NCI-H226 (cell line): ENCODE results near the gene FBN1.
A peak's percentile ranks its signal among the peaks of the same experiment; 100 is the strongest.

Source experiments
- DNase-seq: peaks from one replicate; pipeline ENCODE4 v3.0.0-alpha.2; 2015

Gene FBN1

GRCh38 chr15:48650931-48651330 is 5.4 kb upstream of the FBN1 start:
- no peak for DNase-seq

DNA sequence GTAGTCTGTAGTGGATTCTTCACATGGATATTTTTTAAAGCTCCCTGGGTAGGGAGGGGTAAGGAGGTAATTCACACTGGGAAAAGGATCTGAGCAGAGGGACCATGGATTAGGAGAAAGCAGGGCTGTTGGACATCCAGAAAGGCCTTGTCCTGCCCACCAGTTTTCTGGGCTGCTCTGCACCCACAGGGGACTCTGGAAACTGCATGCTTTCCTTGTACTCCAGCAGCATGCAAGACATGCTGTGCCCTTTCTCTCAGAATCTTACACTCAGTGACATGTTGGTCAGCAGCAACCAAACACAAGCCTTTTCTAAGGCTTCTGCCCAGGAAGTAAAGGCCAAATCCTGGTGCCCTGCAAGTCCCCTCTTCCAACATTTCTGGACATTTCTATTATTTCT is 2.5 kb upstream of the FBN1 start:
- no peak for DNase-seq

DNA sequence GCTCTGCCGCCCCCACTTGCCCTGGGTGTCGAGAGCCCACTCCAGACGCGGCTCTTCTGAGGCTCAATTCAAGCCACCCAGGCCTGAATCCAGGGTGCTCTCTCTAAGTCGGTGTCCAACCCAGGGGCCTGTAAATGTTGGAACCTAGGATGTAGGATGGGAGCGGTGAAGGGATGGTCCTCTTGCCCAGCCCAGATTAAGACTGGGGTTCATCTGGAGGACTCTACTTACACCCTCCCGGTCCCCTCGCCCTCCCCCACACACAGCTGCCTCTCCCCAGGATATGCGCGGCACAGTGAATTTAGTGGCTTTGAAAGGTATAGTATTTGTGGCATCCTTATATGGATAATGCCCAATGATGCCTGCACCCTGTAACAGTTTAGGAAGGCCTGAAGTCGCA is 822 bp upstream of the FBN1 start:
- DNase-seq: no peak

GRCh38 chr15:48644827-48645557 is 517 bp downstream of the FBN1 start:
- peak; percentile 60 for DNase-seq

GRCh38 chr15:48644467-48644826 is 1.1 kb downstream of the FBN1 start:
- no peak for DNase-seq

- DNase-seq: no peak
These were observed 1.6 kb downstream of the FBN1 start for GRCh38 chr15:48643776-48644466.

DNA sequence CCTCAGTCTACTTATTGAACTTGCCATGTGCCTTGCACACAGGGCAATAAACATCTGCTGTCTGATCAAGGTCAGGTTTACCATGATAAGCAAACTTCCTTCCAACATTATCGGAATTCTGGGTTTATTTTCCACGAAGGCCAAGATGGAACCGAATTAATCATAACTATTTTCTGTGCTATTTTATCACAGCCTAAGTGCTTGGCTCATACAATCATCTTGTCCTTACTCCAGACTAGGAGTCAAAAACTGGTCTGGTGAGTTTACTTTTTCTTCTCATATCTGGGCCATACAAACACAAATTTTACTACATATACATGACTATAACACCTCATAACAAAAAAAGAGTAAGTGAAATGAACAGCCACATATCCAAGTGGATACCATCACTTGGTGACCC is 2.3 kb downstream of the FBN1 start:
- no peak for DNase-seq

GRCh38 chr15:48642795-48643194 is 2.7 kb downstream of the FBN1 start:
- DNase-seq: no peak

GRCh38 chr15:48641416-48641815 is 4.1 kb downstream of the FBN1 start:
- peak; percentile 49 for DNase-seq

- DNase-seq: no peak
These were observed 6.5 kb downstream of the FBN1 start for GRCh38 chr15:48638963-48639362.

- no peak for DNase-seq
These were observed 7.9 kb downstream of the FBN1 start for GRCh38 chr15:48637639-48638038.

- no peak for DNase-seq
These were observed 9.0 kb downstream of the FBN1 start for GRCh38 chr15:48636511-48636910.

GRCh38 chr15:48634893-48635292 is 10.6 kb downstream of the FBN1 start:
- peak; percentile 42 for DNase-seq

- DNase-seq: no peak
These were observed 11.4 kb downstream of the FBN1 start for GRCh38 chr15:48634096-48634495.

GRCh38 chr15:48632651-48633050 is 12.9 kb downstream of the FBN1 start:
- DNase-seq: peak; percentile 17

GRCh38 chr15:48631176-48631770 is 14.2 kb downstream of the FBN1 start:
- DNase-seq: no peak

DNA sequence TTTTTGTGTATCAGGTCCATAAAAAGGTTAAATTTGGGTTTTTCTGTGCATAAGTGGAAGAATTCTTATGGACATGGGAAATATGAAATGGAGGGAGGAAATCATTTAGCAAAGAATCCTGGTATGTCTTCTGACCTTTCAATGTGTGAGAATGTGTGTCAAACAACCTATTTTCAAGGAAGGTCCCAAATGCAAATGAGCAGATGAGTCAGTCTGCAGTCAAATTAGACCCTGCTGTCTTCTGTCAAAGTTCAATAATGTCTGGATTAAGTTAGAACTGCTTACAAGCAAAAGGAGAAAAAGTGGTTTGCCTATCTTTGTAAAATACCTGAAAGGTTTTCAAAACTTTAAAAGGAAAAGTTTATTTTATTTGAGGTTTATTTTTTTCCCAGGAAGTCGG is 15.3 kb downstream of the FBN1 start:
- DNase-seq: no peak

GRCh38 chr15:48628832-48629231 is 16.7 kb downstream of the FBN1 start:
- no peak for DNase-seq

DNA sequence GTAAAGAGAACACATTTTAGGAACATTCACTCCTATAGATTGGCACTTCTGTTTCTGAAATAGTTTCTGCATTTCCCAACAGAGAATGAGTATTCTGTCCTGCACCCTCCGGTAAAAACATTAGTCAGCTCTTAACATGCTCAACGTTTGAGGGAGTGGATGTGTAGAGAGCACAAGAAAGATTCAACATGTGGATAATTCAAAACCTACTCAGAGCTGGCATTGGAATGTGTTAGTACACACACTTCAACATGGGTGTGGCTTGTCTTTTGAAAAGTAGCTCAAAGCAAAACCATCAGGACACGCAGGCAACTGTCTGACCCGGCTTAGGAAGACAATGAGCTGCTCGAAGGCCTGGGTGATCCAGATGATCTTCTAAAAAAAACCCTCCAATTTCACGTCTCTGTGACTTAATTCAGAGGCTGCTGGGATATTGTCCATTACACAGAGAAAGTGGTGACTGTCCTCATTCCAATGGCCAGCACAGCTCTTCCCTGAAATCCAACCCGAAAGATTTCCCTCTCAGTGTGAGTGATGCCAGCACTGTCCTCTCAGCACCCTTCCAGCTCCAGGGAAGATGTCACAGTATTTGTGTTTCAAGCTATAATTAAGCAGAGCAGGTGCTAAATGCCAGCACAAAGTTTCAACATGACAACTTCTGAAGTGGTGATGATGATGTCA is 18.1 kb downstream of the FBN1 start:
- DNase-seq: peak; percentile 78

DNA sequence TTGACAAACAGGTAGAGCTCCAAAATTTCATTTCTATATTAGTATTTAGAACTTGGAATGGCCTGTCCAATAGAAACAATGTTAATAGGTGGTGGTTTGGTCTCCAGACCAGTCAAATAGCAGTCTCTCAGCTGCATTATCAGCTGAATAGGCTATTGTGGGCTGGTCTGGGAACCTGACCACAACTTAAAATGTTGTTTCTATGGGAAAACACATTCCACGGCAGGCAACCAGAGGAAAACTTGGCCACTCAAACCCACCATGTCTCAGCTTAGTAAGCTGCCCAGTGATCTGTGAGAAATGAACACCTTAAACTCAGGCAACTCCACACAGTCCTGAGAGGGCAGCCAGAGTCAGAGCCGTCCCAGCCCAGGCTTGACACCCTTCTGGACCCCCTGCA is 20.4 kb downstream of the FBN1 start:
- DNase-seq: no peak

DNA sequence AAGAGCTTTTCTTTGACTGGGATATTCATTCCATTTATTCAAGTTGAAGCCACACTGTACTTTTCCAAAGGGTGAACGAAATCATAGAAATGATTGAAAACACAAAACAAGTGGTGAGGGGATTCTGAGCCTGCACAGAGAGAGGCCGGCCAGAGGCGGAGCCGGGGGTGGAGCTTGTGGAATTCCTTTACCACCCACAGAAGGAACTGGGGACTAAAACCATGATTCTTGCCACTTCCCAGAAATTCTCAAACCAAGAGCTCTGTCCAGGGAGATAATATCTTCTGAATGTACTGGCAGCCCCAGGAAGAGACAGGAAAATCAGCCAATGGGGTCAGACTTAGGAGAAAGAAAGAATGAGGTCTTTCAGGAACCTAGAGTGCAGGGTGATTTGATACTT is 20.8 kb downstream of the FBN1 start:
- no peak for DNase-seq

DNA sequence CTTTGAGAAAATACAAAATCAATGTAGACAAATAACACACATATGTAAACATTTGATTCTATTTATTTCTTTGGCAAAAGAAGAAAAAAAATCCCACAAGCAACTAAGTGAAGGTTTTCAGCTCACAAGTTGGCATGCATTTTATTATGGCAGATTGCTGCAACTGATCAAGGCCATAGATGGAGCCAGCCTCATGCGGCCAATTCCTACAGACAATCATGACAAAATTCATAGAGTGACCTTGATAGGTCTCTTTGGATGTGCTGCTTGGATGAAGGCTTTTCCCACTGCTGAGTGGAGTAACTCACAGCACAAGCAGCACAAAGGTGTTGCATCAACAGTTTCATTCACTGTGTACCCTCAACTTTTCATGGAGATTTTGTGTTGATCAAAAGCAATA is 22.1 kb downstream of the FBN1 start:
- no peak for DNase-seq

GRCh38 chr15:48622237-48622636 is 23.3 kb downstream of the FBN1 start:
- no peak for DNase-seq

DNA sequence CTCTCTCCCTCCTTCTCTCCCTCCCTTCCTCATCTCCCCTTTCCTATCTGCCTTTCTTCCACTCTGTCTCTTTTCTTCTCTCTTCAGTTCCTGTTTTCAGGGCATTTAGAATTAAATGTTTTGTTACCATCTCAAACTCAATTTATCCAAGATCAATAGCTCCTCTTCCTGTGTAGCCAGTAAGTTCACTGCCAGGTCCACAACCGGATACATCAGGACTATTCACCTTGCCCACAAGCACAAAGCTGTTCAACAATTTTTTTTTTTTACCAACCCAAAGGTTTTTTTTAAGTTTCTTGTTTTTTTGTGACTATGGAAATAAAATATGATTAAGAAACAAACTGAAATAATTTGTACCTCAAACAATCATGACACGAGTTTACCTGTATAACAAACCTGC is 26.1 kb downstream of the FBN1 start:
- no peak for DNase-seq
